Cardiac muscle cell (in vitro differentiated cells and primary cell): Measurements from ENCODE around the gene ZC3H10. TPM values are rescaled to one million over a fixed set of nuclear protein-coding genes. Genes with fewer than 3 reads are reported as not detected.
A peak's percentile ranks its signal among the peaks of the same experiment; 100 is the strongest.

Experiments used
- DNase-seq, 2 donors: peaks; one replicate each; pipeline versions ENCODE4 v3.0.0 to v3.0.0-alpha.2; 2010 to 2017; ENCODE audit warnings: low read depth in 1 of 2, low spot score in 1 of 2
- H3K27ac ChIP-seq: fragments of 200-600 bp; sonication (generic); 2 replicates; pipeline ENCODE4 v1.5.1; 2016
- H3K27me3 ChIP-seq: fragments of 200-600 bp; sonication (generic); 2 replicates; pipeline ENCODE4 v1.6.0; 2016; ENCODE audit warnings: control low read depth
- H3K36me3 ChIP-seq: fragments of 200-600 bp; sonication (generic); 2 replicates; pipeline ENCODE4 v1.5.1; 2016; ENCODE audit warnings: control low read depth
- H3K4me1 ChIP-seq: fragments of 200-600 bp; sonication (generic); 2 replicates; pipeline ENCODE4 v1.8.1; 2017; ENCODE audit warnings: low read depth, mild to moderate bottlenecking, mixed run types
- H3K4me3 ChIP-seq: fragments of 200-600 bp; sonication (generic); 2 replicates; pipeline ENCODE4 v1.5.1; 2016; ENCODE audit warnings: mild to moderate bottlenecking
- H3K9me3 ChIP-seq: fragments of 200-600 bp; sonication (generic); 2 replicates; pipeline ENCODE4 v1.5.1; 2017; ENCODE audit warnings: low read depth, mild to moderate bottlenecking, control low read depth
- CTCF ChIP-seq: IDR thresholded peaks from 2 replicates; pipeline ENCODE4 v1.5.1; 2012; ENCODE audit warnings: low read depth, mild to moderate bottlenecking, low read length
- polyA plus RNA-seq: library from polyadenylated mRNA; unstranded; fragments of >200 nt; fragmentation: Nextera tagmentation; extraction: Ambion mirVana; gene quantifications from 2 replicates; pipeline ENCODE4 v1.2.1, GENCODE V29; 2016
- total RNA-seq: library from RNA; depleted of rRNA; stranded (reverse); fragments of >200 nt; gene quantifications from 2 replicates; pipeline ENCODE4 v1.2.3, GENCODE V29; 2016

Gene ZC3H10
- total and polyA plus RNA-seq, 2 experiments from 2014 or later = 7.2 to 7.5 TPM

DNA sequence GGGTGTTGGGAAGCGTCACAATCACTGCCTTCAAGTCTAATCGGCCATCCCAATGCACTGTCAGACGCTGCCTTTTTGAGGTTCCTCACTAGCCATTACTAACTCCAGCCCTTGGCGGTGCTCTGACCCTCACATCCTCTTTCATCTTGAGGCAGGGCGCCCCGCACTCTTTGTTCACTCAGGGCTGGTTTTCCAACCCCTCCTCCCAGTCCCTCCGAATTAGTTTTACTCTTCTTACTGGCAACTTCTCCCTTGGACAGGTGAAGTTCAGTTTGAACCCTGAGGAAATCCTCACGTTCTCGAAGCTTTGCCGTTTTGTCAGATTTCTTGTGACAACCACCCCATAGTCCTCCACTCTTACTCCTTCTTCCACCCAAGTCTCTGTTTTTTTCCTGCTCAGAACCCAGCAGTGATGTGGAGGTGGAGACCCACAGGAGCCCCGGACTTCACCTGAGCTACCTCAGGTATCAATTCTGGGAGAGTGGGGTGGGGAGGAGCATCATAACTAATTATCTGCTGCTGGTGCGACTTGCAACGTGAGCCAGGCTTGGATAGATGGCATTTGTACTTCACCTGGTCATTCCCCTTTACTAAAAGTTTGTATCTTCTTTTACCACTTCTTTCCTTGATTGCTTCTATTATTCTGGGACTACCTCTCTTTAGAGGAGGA is 757 bp downstream of the ZC3H10 start:
- TF ChIP-seq CTCF = no peak
- H3K4me3 ChIP-seq = peak overlapping the region; percentile 93
- H3K27ac ChIP-seq = peak overlapping the region; percentile 50
- no peaks in the 10 kb centered on the region for H3K36me3 ChIP-seq
- no peak for DNase-seq
- no peaks in the 10 kb centered on the region for H3K27me3 ChIP-seq
- no peaks in the 10 kb centered on the region for H3K9me3 ChIP-seq
- H3K4me1 ChIP-seq = peaks cover 29% of the 10 kb centered on the region

DNA sequence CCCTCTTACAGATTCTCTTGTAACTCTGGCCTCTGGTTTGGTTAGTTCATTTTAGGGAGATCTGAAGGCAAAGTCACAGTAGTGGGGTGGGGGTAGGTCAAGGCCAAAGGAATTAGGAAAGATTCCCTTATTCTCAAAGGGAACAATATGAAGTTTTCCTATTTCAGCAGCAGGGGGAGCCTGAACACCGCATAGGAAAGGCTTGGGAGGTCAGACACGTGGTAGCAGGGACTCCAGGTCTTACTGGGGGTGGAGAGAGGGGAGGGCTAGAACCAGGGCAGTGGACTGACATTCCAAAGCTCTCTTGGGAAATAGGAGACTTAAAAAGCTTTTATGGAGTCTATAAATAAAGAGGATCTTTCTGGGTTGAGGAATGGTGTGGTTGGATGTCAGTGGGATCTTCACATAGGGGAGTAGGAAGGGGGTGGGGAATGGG is 1.3 kb downstream of the ZC3H10 start:
- Histone ChIP-seq H3K36me3 (no peaks in the 10 kb centered on the region), H3K27me3 (no peaks in the 10 kb centered on the region), H3K27ac (peak overlapping the region; percentile 89), H3K4me1 (peaks cover 29% of the 10 kb centered on the region), H3K4me3 (peak overlapping the region; percentile 93), H3K9me3 (no peaks in the 10 kb centered on the region)
- TF ChIP-seq CTCF = peak; percentile 76
- DNase-seq = peak; percentile 94 to 97

- Histone ChIP-seq H3K36me3 (no peaks in the 10 kb centered on the region), H3K9me3 (no peaks in the 10 kb centered on the region), H3K27me3 (no peaks in the 10 kb centered on the region), H3K4me3 (no peak overlapping the region), H3K4me1 (peaks cover 29% of the 10 kb centered on the region), H3K27ac (peak overlapping the region; percentile 89)
- no peak for TF ChIP-seq CTCF
- no peak for DNase-seq
These were observed 2.2 kb downstream of the ZC3H10 start for GRCh38 chr12:56120158-56120846.

DNA sequence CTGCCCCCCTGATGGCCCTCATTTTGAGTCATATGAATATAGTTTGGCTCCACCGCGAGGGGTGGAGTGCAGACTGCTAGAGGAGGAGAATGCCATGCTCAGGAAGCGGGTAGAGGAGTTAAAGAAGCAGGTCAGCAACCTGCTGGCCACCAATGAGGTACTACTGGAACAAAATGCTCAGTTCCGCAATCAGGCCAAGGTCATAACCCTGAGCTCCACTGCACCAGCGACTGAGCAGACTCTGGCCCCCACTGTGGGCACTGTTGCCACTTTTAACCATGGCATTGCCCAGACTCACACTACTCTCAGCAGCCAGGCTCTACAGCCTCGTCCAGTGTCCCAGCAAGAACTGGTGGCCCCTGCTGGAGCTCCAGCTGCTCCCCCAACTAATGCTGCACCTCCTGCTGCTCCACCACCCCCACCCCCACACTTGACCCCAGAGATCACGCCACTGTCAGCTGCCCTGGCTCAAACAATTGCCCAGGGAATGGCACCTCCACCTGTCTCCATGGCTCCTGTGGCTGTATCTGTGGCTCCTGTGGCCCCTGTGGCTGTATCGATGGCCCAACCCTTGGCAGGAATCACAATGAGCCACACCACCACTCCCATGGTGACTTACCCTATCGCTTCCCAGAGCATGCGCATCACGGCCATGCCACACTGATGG is 3.3 kb downstream of the ZC3H10 start:
- H3K4me3 ChIP-seq = no peak overlapping the region
- no peak for DNase-seq
- H3K9me3 ChIP-seq = no peaks in the 10 kb centered on the region
- peaks cover 33% of the 10 kb centered on the region for H3K4me1 ChIP-seq
- H3K36me3 ChIP-seq = no peaks in the 10 kb centered on the region
- no peak for TF ChIP-seq CTCF
- H3K27me3 ChIP-seq = no peaks in the 10 kb centered on the region
- peak overlapping the region; percentile 89 for H3K27ac ChIP-seq

GRCh38 chr12:56122637-56123036 is 4.6 kb downstream of the ZC3H10 start:
- H3K27ac ChIP-seq = peak overlapping the region; percentile 89
- H3K9me3 ChIP-seq = no peaks in the 10 kb centered on the region
- H3K27me3 ChIP-seq = no peaks in the 10 kb centered on the region
- no peak overlapping the region for H3K4me3 ChIP-seq
- H3K36me3 ChIP-seq = no peaks in the 10 kb centered on the region
- DNase-seq = no peak
- no peak for TF ChIP-seq CTCF
- H3K4me1 ChIP-seq = peaks cover 46% of the 10 kb centered on the region
